ENCODE measurements around the gene C12orf76.
"Not testable (repeated sequence)": the region's sequence is repeated elsewhere in the genome, so short reads cannot be mapped to it uniquely, and the experiment has no call there.

C12orf76 gene

GRCh38 chr12:110015132-110015531 is 33.2 kb downstream of the C12orf76 start:
- no peak for DNase-seq

GRCh38 chr12:110012659-110013058 is 35.7 kb downstream of the C12orf76 start:
- DNase-seq = no peak

- peak; percentile 53 to 81 for DNase-seq
Measured at GRCh38 chr12:110012137-110012536, 36.2 kb downstream of the C12orf76 start.

- peak in 1 of 2 experiments; percentile 19 for DNase-seq
Measured at GRCh38 chr12:110010853-110011723, 37.2 kb downstream of the C12orf76 start.

GRCh38 chr12:110008681-110009398 is 39.5 kb downstream of the C12orf76 start:
- not testable (repeated sequence) for DNase-seq

GRCh38 chr12:110007881-110008280 is 40.4 kb downstream of the C12orf76 start:
- DNase-seq = no peak

- DNase-seq = no peak
Measured at GRCh38 chr12:110006115-110006514, 42.2 kb downstream of the C12orf76 start.

- DNase-seq = no peak
Measured at GRCh38 chr12:110005319-110005973, 42.9 kb downstream of the C12orf76 start.

- DNase-seq = no peak
Measured at GRCh38 chr12:110004598-110004997, 43.7 kb downstream of the C12orf76 start.

- no peak for DNase-seq
Measured at GRCh38 chr12:110002676-110003515, 45.4 kb downstream of the C12orf76 start.

GRCh38 chr12:110001596-110001995 is 46.7 kb downstream of the C12orf76 start:
- DNase-seq = no peak

- peak in 1 of 2 experiments; percentile 30 for DNase-seq
Measured at GRCh38 chr12:109999983-110000505, 48.3 kb downstream of the C12orf76 start.

GRCh38 chr12:109999649-109999971 is 48.7 kb downstream of the C12orf76 start:
- no peak for DNase-seq

GRCh38 chr12:109998904-109999648 is 49.2 kb downstream of the C12orf76 start, which contains the start of gene ANKRD13A:
Gene ANKRD13A, plus strand, starts transcription at chr12:109999430. Its CDS starts 259 bp downstream, at chr12:109999689.
- DNase-seq = peak; percentile 86 to 93

- no peak for DNase-seq
Measured at GRCh38 chr12:109998241-109998903, 50.0 kb downstream of the C12orf76 start.

- no peak for DNase-seq
Measured at GRCh38 chr12:109997393-109997792, 50.9 kb downstream of the C12orf76 start.

GRCh38 chr12:109996483-109996853 is 51.9 kb downstream of the C12orf76 start:
- no peak for DNase-seq

- peak; percentile 87 to 96 for DNase-seq
Measured at GRCh38 chr12:109995686-109996482, 52.4 kb downstream of the C12orf76 start, which contains the start of gene GIT2. Gene GIT2, minus strand, starts transcription at chr12:109996368. Its CDS starts 144 bp downstream, at chr12:109996224.

- no peak for DNase-seq
Measured at GRCh38 chr12:109995361-109995685, 53.0 kb downstream of the C12orf76 start.
